ENCODE results near the gene DYNLL1. TPM values are rescaled to one million over a fixed set of nuclear protein-coding genes. Genes with fewer than 3 reads are reported as not detected.

The DYNLL1 gene

DNA sequence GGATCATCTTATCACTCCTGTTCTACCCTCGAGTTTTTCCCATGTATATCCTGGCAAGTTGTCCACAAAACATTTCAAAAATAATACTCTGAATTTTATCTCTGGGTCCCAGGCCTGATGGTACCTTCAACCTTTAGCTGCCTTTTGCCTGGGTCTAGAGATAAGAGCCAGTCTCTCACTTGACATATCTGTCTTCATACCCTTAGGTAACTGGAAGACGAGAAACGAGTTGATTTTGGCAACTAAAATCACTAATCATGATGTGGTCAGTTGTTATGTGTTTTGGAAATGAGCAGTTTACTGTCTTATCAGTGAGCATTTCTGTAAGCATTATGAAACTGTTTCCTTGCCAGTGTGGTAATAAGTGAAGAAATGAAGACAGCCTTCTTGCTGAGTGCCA, 44.5 kb downstream of the DYNLL1 start:
- H3K4me2 ChIP-seq (ENCODE audit: low read length), result no peak overlapping the region
- no peaks in the 10 kb centered on the region for H3K27me3 ChIP-seq (ENCODE audit: control insufficient read depth, insufficient read depth, low read length)
- H3K36me3 ChIP-seq (ENCODE audit: insufficient read depth, low read length), result peaks cover 17% of the 10 kb centered on the region
- no peak overlapping the region for H3K4me3 ChIP-seq (ENCODE audit: low read length)
- no peak overlapping the region for H3K9ac ChIP-seq (ENCODE audit: low read depth, low read length)
- H3K9me3 ChIP-seq (replicated peaks; ENCODE audit: low read length), result no peaks in the 10 kb centered on the region
- H3K4me1 ChIP-seq (ENCODE audit: control insufficient read depth, insufficient read depth, low read length), result peaks cover 53% of the 10 kb centered on the region

DNA sequence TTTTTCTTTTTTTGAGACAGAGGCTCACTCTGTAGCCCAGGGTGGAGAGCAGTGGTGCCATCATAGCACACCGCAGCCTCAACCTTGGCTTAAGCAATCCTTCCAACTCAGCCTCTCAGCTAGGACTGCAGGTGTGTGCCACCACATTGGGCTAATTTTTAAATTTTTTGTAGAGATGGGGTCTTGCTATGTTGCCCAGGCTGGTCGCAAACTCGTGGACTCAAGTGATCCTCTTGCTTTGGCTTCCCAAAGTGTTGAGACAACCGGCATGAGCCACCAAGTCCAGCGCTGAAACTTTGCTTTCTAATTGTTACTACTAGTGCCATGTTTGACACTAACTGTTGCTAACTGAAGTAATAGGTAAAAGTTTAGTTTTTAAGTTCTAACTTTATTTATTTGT, 46.3 kb downstream of the DYNLL1 start:
- Histone ChIP-seq H3K4me2 (ENCODE audit: low read length) (no peak overlapping the region), H3K36me3 (ENCODE audit: insufficient read depth, low read length) (peaks cover 19% of the 10 kb centered on the region), H3K9ac (ENCODE audit: low read depth, low read length) (no peak overlapping the region), H3K9me3 (replicated peaks; ENCODE audit: low read length) (no peaks in the 10 kb centered on the region), H3K4me1 (ENCODE audit: control insufficient read depth, insufficient read depth, low read length) (peaks cover 44% of the 10 kb centered on the region), H3K27me3 (ENCODE audit: control insufficient read depth, insufficient read depth, low read length) (no peaks in the 10 kb centered on the region), H3K4me3 (ENCODE audit: low read length) (no peak overlapping the region)

DNA sequence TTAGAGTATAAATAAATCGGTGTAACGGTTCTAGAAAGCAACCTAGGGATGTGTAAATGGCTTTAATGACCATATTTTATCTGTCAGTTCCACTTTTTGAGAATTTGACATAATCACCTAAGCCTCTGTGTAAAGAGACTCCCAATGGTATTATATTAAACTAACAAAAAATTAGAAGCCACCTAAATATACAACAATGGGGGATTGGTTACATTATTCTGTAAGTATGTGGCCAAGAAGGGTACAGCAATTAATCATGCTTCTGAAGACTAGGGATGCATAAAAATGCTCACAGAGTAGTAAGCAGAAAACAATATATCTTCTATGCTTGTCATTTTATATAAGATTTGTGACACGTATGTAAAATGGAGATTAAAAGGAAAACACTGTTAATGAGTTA, 48.8 kb downstream of the DYNLL1 start:
- Histone ChIP-seq H3K36me3 (ENCODE audit: insufficient read depth, low read length) (peaks cover 36% of the 10 kb centered on the region), H3K4me2 (ENCODE audit: low read length) (no peak overlapping the region), H3K27me3 (ENCODE audit: control insufficient read depth, insufficient read depth, low read length) (no peaks in the 10 kb centered on the region), H3K4me3 (ENCODE audit: low read length) (no peak overlapping the region), H3K4me1 (ENCODE audit: control insufficient read depth, insufficient read depth, low read length) (peaks cover 18% of the 10 kb centered on the region), H3K9me3 (replicated peaks; ENCODE audit: low read length) (no peaks in the 10 kb centered on the region), H3K9ac (ENCODE audit: low read depth, low read length) (no peak overlapping the region)

DNA sequence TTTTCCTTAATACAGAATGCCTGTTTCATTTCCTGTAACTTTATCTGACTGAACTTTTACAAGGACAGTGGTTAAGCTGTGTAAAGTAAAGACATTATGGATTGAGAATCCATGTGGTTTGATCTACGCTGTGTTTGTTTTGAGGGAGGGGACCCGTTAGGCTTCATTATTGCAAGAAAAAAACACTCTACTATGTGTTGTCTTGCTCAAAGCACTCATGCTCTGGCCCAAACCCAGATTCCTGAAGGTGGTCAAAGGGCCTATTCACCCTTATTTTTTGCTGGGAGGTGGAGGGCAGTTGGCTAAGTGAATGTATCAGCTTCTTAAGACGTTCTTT, 50.1 kb downstream of the DYNLL1 start:
- Histone ChIP-seq H3K4me1 (ENCODE audit: control insufficient read depth, insufficient read depth, low read length) (peaks cover 22% of the 10 kb centered on the region), H3K9ac (ENCODE audit: low read depth, low read length) (no peak overlapping the region), H3K4me2 (ENCODE audit: low read length) (no peak overlapping the region), H3K27me3 (ENCODE audit: control insufficient read depth, insufficient read depth, low read length) (no peaks in the 10 kb centered on the region), H3K4me3 (ENCODE audit: low read length) (no peak overlapping the region), H3K9me3 (replicated peaks; ENCODE audit: low read length) (no peaks in the 10 kb centered on the region), H3K36me3 (ENCODE audit: insufficient read depth, low read length) (peaks cover 36% of the 10 kb centered on the region)

Small RNA genes lying within 50 kb of the gene (small RNA-seq; reads per million reads assigned to genes)
- not detected for gene RF00019

Measured in skeletal muscle satellite cell (primary cell).